GM12874 (cell line): ENCODE data around the gene DPP10.

Source experiments
- TF ChIP-seq, protein P1 (sequence below): IDR thresholded peaks from 2 replicates; pipeline ENCODE4 v1.5.1; 2011; ENCODE audit warnings: low read depth, mild to moderate bottlenecking, control low read depth, low read length, moderate library complexity; ENCODE audit not compliant: insufficient read depth

The DPP10 gene

DNA sequence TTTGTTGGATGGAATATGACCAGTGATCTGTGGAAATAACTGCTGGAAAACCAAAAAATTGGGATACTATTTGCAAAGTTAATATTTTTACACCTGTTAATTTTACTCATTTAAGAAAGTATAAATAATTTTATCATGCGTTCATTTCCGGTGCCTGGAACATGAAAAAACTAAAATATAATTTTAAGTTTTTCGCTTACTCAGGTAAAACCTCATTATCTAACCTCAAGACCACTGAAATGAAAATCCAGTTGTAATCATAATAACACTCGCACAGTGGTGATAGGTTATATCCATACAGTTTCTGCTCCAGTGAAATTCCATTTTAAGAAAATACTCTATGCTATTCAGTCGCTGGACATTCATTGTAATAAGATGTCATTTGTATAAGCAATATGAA, 517.9 kb downstream of the DPP10 start:
- TF ChIP-seq, protein P1, sequence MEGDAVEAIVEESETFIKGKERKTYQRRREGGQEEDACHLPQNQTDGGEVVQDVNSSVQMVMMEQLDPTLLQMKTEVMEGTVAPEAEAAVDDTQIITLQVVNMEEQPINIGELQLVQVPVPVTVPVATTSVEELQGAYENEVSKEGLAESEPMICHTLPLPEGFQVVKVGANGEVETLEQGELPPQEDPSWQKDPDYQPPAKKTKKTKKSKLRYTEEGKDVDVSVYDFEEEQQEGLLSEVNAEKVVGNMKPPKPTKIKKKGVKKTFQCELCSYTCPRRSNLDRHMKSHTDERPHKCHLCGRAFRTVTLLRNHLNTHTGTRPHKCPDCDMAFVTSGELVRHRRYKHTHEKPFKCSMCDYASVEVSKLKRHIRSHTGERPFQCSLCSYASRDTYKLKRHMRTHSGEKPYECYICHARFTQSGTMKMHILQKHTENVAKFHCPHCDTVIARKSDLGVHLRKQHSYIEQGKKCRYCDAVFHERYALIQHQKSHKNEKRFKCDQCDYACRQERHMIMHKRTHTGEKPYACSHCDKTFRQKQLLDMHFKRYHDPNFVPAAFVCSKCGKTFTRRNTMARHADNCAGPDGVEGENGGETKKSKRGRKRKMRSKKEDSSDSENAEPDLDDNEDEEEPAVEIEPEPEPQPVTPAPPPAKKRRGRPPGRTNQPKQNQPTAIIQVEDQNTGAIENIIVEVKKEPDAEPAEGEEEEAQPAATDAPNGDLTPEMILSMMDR = no peak

GRCh38 chr2:114962532-114962931, 520.1 kb downstream of the DPP10 start:
- TF ChIP-seq, protein P1 = no peak

DNA sequence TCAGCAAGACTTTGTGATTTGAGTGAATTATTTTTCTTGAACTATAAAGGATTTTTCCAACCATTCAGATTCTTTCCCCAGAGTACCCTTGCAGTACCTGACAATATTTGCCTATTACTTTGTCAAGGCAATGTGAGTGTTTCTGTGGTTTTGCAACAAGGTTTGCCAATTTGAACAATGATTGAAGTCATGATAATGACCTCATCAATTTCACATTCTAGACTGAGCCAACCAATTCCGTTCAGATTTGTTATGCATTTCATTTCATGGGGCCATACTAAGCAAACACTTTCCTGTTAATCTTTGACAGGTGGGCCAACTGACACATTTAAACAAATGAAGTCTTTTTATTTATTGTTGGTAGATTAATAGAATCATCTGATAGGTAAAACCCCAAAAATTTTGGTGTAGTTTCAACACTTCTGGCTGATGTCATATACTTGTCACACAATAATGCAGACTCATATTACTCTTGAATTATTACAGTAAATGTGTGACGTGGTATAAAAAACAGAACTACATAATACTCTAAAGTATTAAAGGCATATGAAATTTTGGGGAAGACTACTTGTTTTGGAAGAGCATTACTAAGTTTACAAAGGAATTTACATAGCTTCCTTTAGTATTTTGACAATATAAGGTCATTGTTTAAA, 526.4 kb downstream of the DPP10 start:
- TF ChIP-seq, protein P1 = no peak

GRCh38 chr2:115011721-115012120, 569.3 kb downstream of the DPP10 start:
- TF ChIP-seq, protein P1 = no peak

GRCh38 chr2:115034801-115035200, 592.4 kb downstream of the DPP10 start:
- TF ChIP-seq, protein P1 = no peak

- TF ChIP-seq, protein P1 = no peak
These were observed 594.4 kb downstream of the DPP10 start for GRCh38 chr2:115036818-115037217.

DNA sequence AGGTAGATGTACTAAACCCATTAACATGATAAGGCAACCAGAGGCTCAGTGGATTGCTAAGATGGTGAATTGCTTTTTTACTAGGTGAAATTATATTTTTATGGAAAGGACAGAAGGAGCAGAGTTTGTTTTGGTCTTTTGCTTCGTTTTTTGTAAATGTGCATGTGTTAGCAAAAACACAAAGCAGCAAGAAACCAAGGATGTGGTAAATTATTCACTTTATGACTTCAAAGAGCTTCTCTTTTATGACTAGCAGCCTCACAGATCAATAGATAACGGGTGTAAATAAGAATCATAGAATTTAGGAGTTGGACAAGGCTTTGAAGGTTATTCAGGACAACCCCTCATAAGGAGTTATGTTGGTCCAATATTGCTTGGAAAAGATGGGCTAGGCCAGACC, 615.0 kb downstream of the DPP10 start:
- TF ChIP-seq, protein P1 = no peak
